A549 (cell line): ENCODE data around the gene CDK14. TPM values are rescaled to one million over a fixed set of nuclear protein-coding genes. Genes with fewer than 3 reads are reported as not detected.

Experiments used
- ATAC-seq, 2 experiments: fragments of 200-7000 bp in 1 of 2; fragments of >200 bp in 1 of 2; cut with Nextera tagmentation in 1 of 2; cut with Tn5 transposase in 1 of 2; 3 replicates each; pipeline versions ENCODE4 v1.8.0 to v1.9.1; 2018 to 2020; ENCODE audit warnings: mild to moderate bottlenecking in 1 of 2, moderate library complexity in 1 of 2
- CTCF ChIA-PET: fragments of 300-600 bp; sonication (Branson Sonifier 250); formaldehyde crosslinking; extraction: SDS; loops from one replicate; lab custom pipeline; 2021; ENCODE audit warnings: antibody characterized with exemption, inconsistent platforms; lab: Yijun Ruan, JAX
- POLR2A ChIA-PET: fragments of 350-600 bp; formaldehyde crosslinking; extraction: SDS; loops from one replicate; lab custom pipeline; 2021; ENCODE audit warnings: antibody characterized with exemption, inconsistent platforms; lab: Yijun Ruan, JAX
- DNase-seq, 2 experiments: peaks; one replicate each; pipeline versions ENCODE4 v3.0.0 to v3.0.0-alpha.2; 2011 to 2016; ENCODE audit warnings: low read depth in 1 of 2, low spot score in 1 of 2
- FAIRE-seq: peaks from 2 replicates; lab custom pipeline; 2011; peaks lifted over from hg19 to GRCh38; lab: Jason Lieb, UNC
- H3K27ac ChIP-seq, 2 experiments: fragments of >200 bp; sonication (Bioruptor Twin); formaldehyde crosslinking; 3 replicates each; pipeline ENCODE4 v1.5.1; 2016 to 2017
- H3K4me1 ChIP-seq: fragments of >200 bp; sonication (Bioruptor Twin); formaldehyde crosslinking; 3 replicates; pipeline ENCODE4 v1.6.1; 2016
- H3K4me2 ChIP-seq: fragments of >200 bp; sonication (Bioruptor Twin); formaldehyde crosslinking; 3 replicates; pipeline ENCODE4 v1.6.1; 2016
- H3K4me3 ChIP-seq: fragments of >200 bp; sonication (Bioruptor Twin); formaldehyde crosslinking; 3 replicates; pipeline ENCODE4 v1.5.1; 2016
- H3K9me3 ChIP-seq: fragments of >200 bp; sonication (Bioruptor Twin); formaldehyde crosslinking; 3 replicates; pipeline ENCODE4 v1.6.1; 2016
- BHLHE40 ChIP-seq: IDR thresholded peaks from 2 replicates; pipeline ENCODE4 v1.6.1; 2012; ENCODE audit warnings: low read depth, low read length, inconsistent platforms
- CBX2 ChIP-seq: fragments of 200-600 bp; sonication (generic); IDR thresholded peaks from 2 replicates; pipeline ENCODE4 v1.6.1; 2016; ENCODE audit warnings: low read depth, mild to moderate bottlenecking, borderline replicate concordance
- CBX8 ChIP-seq: fragments of 200-600 bp; sonication (generic); IDR thresholded peaks from 2 replicates; pipeline ENCODE4 v1.6.1; 2016
- CEBPB ChIP-seq, 2 experiments: fragments of >200 bp in 1 of 2; sonication (Bioruptor Twin) in 1 of 2; formaldehyde crosslinking in 1 of 2; IDR thresholded peaks; 2 replicates each; pipeline ENCODE4 v1.6.1; 2012 to 2016
- CHD4 ChIP-seq: fragments of 200-600 bp; sonication (generic); IDR thresholded peaks from 2 replicates; pipeline ENCODE4 v1.6.1; 2016; ENCODE audit warnings: antibody characterized with exemption, mild to moderate bottlenecking, borderline replicate concordance
- EHF ChIP-seq: fragments of 250-450 bp; sonication (Bioruptor Pico); IDR thresholded peaks from 2 replicates; pipeline ENCODE4 v1.5.0; 2020; ENCODE audit warnings: mild to moderate bottlenecking
- EP300 ChIP-seq, 2 experiments: fragments of >200 bp; sonication (Bioruptor Twin); formaldehyde crosslinking; IDR thresholded peaks; 2 replicates in 1 of 2; 3 replicates in 1 of 2; pipeline ENCODE4 v1.6.1; 2016 to 2017
- FOXS1 ChIP-seq: fragments of 250-450 bp; sonication (Bioruptor Pico); IDR thresholded peaks from 2 replicates; pipeline ENCODE4 v1.5.0; 2020; ENCODE audit warnings: mild to moderate bottlenecking, moderate library complexity
- GATA3 ChIP-seq: IDR thresholded peaks from 2 replicates; pipeline ENCODE4 v1.6.1; 2012; ENCODE audit warnings: borderline replicate concordance
- HOXA7 ChIP-seq: fragments of 250-450 bp; sonication (Bioruptor Pico); IDR thresholded peaks from 2 replicates; pipeline ENCODE4 v1.5.0; 2020; ENCODE audit warnings: mild to moderate bottlenecking, moderate library complexity
- HOXB13 ChIP-seq: fragments of 250-450 bp; sonication (Bioruptor Pico); IDR thresholded peaks from 2 replicates; pipeline ENCODE4 v1.5.0; 2020; ENCODE audit warnings: low read depth, mild to moderate bottlenecking, moderate library complexity
- JUNB ChIP-seq: fragments of >200 bp; sonication (Bioruptor Twin); formaldehyde crosslinking; IDR thresholded peaks from 2 replicates; pipeline ENCODE4 v1.6.1; 2016
- KDM1A ChIP-seq: fragments of 200-600 bp; sonication (generic); IDR thresholded peaks from 2 replicates; pipeline ENCODE4 v1.6.1; 2016; ENCODE audit warnings: low read depth, mild to moderate bottlenecking
- KDM5A ChIP-seq: fragments of 200-600 bp; sonication (generic); IDR thresholded peaks from 2 replicates; pipeline ENCODE4 v1.6.1; 2016; ENCODE audit warnings: antibody characterized with exemption, mild to moderate bottlenecking
- MAFK ChIP-seq: fragments of 450-650 bp; IDR thresholded peaks from 2 replicates; pipeline ENCODE4 v1.6.1; 2014; ENCODE audit not compliant: partially characterized antibody
- MAZ ChIP-seq: fragments of 150-350 bp; IDR thresholded peaks from 2 replicates; pipeline ENCODE4 v1.6.1; 2014; ENCODE audit warnings: antibody characterized with exemption, low read depth, low read length, borderline replicate concordance
- NFE2L2 ChIP-seq: fragments of 150-350 bp; conservative IDR thresholded peaks from 2 replicates; pipeline ENCODE4 v1.6.1; 2014; ENCODE audit warnings: low read length
- NPAS2 ChIP-seq: fragments of 250-450 bp; sonication (Bioruptor Pico); IDR thresholded peaks from 2 replicates; pipeline ENCODE4 v1.8.0; 2022; ENCODE audit warnings: mild to moderate bottlenecking, moderate library complexity, borderline replicate concordance
- PHF8 ChIP-seq: fragments of 200-600 bp; sonication (generic); IDR thresholded peaks from 2 replicates; pipeline ENCODE4 v1.6.1; 2016; ENCODE audit warnings: low read depth, mild to moderate bottlenecking, antibody characterized with exemption, moderate library complexity, borderline replicate concordance
- POLR2AphosphoS2 ChIP-seq: conservative IDR thresholded peaks from 2 replicates; pipeline ENCODE4 v1.6.1; 2012; ENCODE audit warnings: low read length, improper control_type of control experiment, inconsistent platforms
- RAD21 ChIP-seq, 2 experiments: fragments of >200 bp in 1 of 2; sonication (Bioruptor Twin) in 1 of 2; formaldehyde crosslinking in 1 of 2; IDR thresholded peaks in 1 of 2; conservative IDR thresholded peaks in 1 of 2; 2 replicates in 1 of 2; 3 replicates in 1 of 2; pipeline ENCODE4 v1.6.1; 2012 to 2018; ENCODE audit warnings: inconsistent platforms in 1 of 2
- RARB ChIP-seq: fragments of 250-450 bp; sonication (Bioruptor Pico); IDR thresholded peaks from 2 replicates; pipeline ENCODE4 v1.8.0; 2021; ENCODE audit warnings: mild to moderate bottlenecking, moderate library complexity
- SMC3 ChIP-seq: fragments of >200 bp; sonication (Bioruptor Twin); formaldehyde crosslinking; IDR thresholded peaks from 3 replicates; pipeline ENCODE4 v1.6.1; 2018; ENCODE audit warnings: inconsistent platforms
- SREBF2 ChIP-seq: fragments of 450-650 bp; IDR thresholded peaks from 2 replicates; pipeline ENCODE4 v1.6.1; 2014; ENCODE audit warnings: mild to moderate bottlenecking, moderate library complexity
- WGBS: methylation state at CpG from one replicate; pipeline ENCODE4 v1.1.6; 2017; ENCODE audit errors: missing lambda C conversion rate; 5-methylcytosine and 5-hydroxymethylcytosine counted together
- polyA plus RNA-seq, 4 experiments: library from polyadenylated mRNA; depleted of rRNA in 3 of 4; stranded (reverse); fragments of >200 nt; fragmentation: RNase III in 1 of 4; extraction: RNeasy Plus Mini Kit Qiagen cat#74134 plus additional on column Dnase treatment in 1 of 4; gene quantifications; 2 replicates in 3 of 4; 3 replicates in 1 of 4; pipeline ENCODE4 v1.2.3, GENCODE V29; 2011 to 2017
- TF ChIP-seq, protein P1 (sequence below): fragments of >200 bp; sonication (Bioruptor Twin); formaldehyde crosslinking; IDR thresholded peaks from 2 replicates; pipeline ENCODE4 v1.6.1; 2016
- TF ChIP-seq, protein P2 (sequence below): fragments of 450-650 bp; IDR thresholded peaks from 2 replicates; pipeline ENCODE4 v1.6.1; 2014; ENCODE audit warnings: antibody characterized with exemption
- TF ChIP-seq, protein P3 (sequence below): fragments of 200-600 bp; sonication (generic); IDR thresholded peaks from 2 replicates; pipeline ENCODE4 v1.6.1; 2016; ENCODE audit warnings: antibody characterized with exemption, mild to moderate bottlenecking, moderate library complexity

The CDK14 gene
- polyA plus RNA-seq, 2 of the 4 experiments (the other 2 are of a cell fraction), result 0.21 to 0.23 TPM

DNA sequence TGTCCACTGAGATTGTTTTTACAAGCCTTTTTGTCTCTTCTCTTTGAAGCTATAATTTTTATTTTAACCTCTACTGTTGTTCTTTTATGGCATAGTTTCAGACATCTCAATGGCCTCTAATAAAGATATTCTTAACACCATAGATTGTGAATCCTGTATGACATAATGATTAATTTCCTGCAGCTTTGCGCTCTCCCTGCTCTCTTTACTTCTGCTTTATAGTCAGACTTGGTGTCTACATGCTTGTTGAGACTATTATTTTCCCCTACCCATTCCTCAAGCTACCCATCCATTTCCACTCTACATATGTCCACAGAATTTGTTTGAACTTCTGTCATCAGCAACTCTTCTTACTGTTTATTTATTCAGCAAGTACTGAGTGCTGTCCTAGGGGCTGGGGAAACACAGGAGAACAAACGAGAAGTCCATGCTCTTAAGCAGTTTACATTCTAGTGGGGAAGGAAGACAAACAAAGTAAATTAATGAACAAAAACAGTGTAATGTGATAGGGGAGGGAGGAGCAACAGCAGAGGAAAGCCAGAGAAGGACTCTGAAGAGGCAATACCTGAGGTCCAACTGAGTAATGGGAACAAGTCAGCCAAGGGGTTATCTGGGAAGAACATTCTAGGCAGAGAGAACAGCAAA is 110.1 kb downstream of the CDK14 start:
- 30% methylated on average over 2 of the region's 2 CpGs for WGBS
- Histone ChIP-seq H3K4me3 (no peak overlapping the region), H3K4me2 (no peak overlapping the region), H3K9me3 (no peaks in the 10 kb centered on the region), H3K27ac (no peak overlapping the region)
- FAIRE-seq, result no peak
- ChIA-PET CTCF (no interaction called here), POLR2A (no interaction called here)
- DNase-seq, result no peak
- no peak for ATAC-seq
- TF ChIP-seq PHF8, result no peak
- TF ChIP-seq EP300 (IDR thresholded peaks at IDR 0.05), result no peak
- no peak for TF ChIP-seq KDM5A
- TF ChIP-seq EHF (CRISPR knock-in tag), result no peak
- TF ChIP-seq SMC3, result no peak
- TF ChIP-seq MAZ, result no peak
- no peak for TF ChIP-seq NPAS2 (CRISPR knock-in tag)
- no peak for TF ChIP-seq BHLHE40
- TF ChIP-seq, protein P1, sequence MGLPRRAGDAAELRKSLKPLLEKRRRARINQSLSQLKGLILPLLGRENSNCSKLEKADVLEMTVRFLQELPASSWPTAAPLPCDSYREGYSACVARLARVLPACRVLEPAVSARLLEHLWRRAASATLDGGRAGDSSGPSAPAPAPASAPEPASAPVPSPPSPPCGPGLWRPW, result no peak
- TF ChIP-seq RARB (CRISPR knock-in tag), result no peak
- TF ChIP-seq MAFK, result no peak
- no peak for TF ChIP-seq FOXS1 (CRISPR knock-in tag)
- TF ChIP-seq CBX8, result no peak
- no peak for TF ChIP-seq HOXA7 (CRISPR knock-in tag)
- TF ChIP-seq, all 56 proteins: peak for 0
- no peaks in the 10 kb centered on the region for H3K4me1 ChIP-seq

DNA sequence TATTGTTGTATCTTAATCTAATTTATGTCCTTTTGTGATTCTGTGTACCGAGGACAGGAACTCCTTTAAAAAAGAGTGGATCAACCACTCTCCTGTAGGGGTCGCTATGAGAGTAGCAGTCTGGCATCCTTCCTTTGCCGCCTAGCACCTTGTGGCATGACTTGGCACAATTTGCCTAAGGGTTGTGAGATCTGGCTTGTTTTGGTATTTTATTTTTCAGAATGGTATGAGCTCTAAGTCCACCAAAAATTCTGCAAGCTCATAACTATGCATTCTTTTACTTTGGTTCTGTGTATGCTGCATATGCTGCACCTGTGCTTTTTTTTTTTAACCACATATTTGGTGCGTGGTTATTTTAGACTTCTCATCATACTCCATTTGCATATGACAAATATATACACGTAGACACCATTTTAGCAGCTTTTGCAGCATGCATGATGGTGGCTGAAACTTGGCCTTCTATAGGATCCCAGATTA is 112.8 kb downstream of the CDK14 start:
- H3K4me1 ChIP-seq, result no peaks in the 10 kb centered on the region
- ATAC-seq (peak in 1 of 2 experiments; percentile 48; a peak in 2 of 6 replicates), DNase-seq (peak in 1 of 2 experiments; percentile 41), FAIRE-seq (no peak)
- CTCF ChIA-PET, result interaction anchor here (0.7 kb wide), 2 partner anchors 190 to 986 kb away, joined by 3 read pairs; no protein-coding TSS in a partner anchor
- peak; percentile 70 for TF ChIP-seq NFE2L2
- peak; percentile 76 for TF ChIP-seq MAFK
- TF ChIP-seq CEBPB (IDR thresholded peaks at IDR 0.05), result no peak
- peak in 1 of 2 experiments; percentile 21; a peak in 1 of 5 replicates for TF ChIP-seq RAD21 (conservative IDR thresholded peaks at IDR 0.05 in 1 of 2, IDR thresholded peaks at IDR 0.05 in 1 of 2)
- POLR2A ChIA-PET, result no interaction called here
- H3K9me3 ChIP-seq, result no peaks in the 10 kb centered on the region
- H3K4me3 ChIP-seq, result no peak overlapping the region
- H3K4me2 ChIP-seq, result no peak overlapping the region
- no peak overlapping the region for H3K27ac ChIP-seq
- WGBS, result 24% methylated on average over 5 of the region's 5 CpGs

DNA sequence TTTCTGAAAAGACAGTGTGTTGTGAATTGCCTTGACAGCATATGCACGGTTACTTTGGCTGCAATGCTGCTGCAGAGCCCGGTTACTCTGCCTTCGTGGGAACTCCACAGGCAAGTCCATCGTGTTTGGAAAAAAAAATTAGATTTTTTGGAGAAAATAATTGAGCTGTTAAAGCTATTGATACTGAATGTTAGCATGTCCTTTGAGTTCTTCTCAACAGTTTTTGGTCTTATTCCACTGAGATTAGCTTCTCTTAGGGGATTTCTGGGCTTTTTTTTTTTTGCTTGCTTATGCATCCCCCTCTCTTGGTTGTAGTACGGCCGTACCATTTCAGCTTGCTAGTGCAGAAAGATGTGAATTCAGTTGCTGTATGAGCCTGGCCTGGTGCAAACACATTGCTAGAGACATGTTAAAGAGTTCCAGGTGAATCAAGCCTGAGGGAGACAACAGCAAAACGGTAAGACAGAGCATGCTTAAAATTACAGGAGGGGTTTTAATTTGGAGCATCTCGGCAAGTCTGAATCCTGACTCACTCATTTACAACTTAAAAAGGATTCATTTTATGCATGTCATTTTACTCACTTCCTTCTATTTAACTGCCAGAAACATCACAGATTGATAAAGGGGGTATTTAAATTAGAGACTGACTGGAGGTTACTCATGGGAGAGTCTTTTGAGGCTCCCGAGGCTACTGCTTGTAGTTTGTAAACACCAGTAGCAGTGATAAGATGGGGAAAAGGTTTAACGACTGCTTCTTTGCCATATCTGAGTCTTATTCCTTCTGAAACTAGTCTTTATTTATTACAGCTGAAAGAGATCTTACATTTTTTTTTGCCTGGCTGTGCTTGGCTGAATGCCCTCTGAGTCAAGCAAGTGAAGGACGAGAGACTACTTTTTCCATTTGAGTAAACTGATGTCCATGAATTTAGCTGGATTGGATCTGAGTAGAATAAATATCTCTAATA is 113.7 kb downstream of the CDK14 start:
- 35% methylated on average over 11 of the region's 11 CpGs for WGBS
- H3K27ac ChIP-seq, result no peak overlapping the region
- FAIRE-seq (no peak), DNase-seq (no peak), ATAC-seq (no peak)
- no peaks in the 10 kb centered on the region for H3K9me3 ChIP-seq
- H3K4me3 ChIP-seq, result no peak overlapping the region
- POLR2A ChIA-PET, result no interaction called here
- CTCF ChIA-PET, result interaction anchor here (0.7 kb wide), 1 partner anchor 985 kb away, joined by 3 read pairs; no protein-coding TSS in a partner anchor
- H3K4me1 ChIP-seq, result no peaks in the 10 kb centered on the region
- no peak overlapping the region for H3K4me2 ChIP-seq
- TF ChIP-seq, protein P2, sequence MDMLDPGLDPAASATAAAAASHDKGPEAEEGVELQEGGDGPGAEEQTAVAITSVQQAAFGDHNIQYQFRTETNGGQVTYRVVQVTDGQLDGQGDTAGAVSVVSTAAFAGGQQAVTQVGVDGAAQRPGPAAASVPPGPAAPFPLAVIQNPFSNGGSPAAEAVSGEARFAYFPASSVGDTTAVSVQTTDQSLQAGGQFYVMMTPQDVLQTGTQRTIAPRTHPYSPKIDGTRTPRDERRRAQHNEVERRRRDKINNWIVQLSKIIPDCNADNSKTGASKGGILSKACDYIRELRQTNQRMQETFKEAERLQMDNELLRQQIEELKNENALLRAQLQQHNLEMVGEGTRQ, result no peak
- TF ChIP-seq GATA3 (no peak), CHD4 (no peak), HOXB13 (no peak), SREBF2 (no peak), EP300 (IDR thresholded peaks at IDR 0.05) (no peak), CBX8 (no peak), MAZ (no peak), HOXA7 (CRISPR knock-in tag) (no peak), POLR2AphosphoS2 (no peak), KDM1A (no peak), SMC3 (no peak), JUNB (no peak), CBX2 (no peak)
- TF ChIP-seq, protein P3, sequence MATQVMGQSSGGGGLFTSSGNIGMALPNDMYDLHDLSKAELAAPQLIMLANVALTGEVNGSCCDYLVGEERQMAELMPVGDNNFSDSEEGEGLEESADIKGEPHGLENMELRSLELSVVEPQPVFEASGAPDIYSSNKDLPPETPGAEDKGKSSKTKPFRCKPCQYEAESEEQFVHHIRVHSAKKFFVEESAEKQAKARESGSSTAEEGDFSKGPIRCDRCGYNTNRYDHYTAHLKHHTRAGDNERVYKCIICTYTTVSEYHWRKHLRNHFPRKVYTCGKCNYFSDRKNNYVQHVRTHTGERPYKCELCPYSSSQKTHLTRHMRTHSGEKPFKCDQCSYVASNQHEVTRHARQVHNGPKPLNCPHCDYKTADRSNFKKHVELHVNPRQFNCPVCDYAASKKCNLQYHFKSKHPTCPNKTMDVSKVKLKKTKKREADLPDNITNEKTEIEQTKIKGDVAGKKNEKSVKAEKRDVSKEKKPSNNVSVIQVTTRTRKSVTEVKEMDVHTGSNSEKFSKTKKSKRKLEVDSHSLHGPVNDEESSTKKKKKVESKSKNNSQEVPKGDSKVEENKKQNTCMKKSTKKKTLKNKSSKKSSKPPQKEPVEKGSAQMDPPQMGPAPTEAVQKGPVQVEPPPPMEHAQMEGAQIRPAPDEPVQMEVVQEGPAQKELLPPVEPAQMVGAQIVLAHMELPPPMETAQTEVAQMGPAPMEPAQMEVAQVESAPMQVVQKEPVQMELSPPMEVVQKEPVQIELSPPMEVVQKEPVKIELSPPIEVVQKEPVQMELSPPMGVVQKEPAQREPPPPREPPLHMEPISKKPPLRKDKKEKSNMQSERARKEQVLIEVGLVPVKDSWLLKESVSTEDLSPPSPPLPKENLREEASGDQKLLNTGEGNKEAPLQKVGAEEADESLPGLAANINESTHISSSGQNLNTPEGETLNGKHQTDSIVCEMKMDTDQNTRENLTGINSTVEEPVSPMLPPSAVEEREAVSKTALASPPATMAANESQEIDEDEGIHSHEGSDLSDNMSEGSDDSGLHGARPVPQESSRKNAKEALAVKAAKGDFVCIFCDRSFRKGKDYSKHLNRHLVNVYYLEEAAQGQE, result no peak
- TF ChIP-seq, protein P1, result no peak
